Germinal center (tissue), 1 donor: ENCODE data around the gene RND2.

Source experiments
- DNase-seq: peaks from one replicate; pipeline ENCODE4 v3.0.0; 2012; ENCODE audit warnings: mixed read lengths, low spot score

The RND2 gene

DNA sequence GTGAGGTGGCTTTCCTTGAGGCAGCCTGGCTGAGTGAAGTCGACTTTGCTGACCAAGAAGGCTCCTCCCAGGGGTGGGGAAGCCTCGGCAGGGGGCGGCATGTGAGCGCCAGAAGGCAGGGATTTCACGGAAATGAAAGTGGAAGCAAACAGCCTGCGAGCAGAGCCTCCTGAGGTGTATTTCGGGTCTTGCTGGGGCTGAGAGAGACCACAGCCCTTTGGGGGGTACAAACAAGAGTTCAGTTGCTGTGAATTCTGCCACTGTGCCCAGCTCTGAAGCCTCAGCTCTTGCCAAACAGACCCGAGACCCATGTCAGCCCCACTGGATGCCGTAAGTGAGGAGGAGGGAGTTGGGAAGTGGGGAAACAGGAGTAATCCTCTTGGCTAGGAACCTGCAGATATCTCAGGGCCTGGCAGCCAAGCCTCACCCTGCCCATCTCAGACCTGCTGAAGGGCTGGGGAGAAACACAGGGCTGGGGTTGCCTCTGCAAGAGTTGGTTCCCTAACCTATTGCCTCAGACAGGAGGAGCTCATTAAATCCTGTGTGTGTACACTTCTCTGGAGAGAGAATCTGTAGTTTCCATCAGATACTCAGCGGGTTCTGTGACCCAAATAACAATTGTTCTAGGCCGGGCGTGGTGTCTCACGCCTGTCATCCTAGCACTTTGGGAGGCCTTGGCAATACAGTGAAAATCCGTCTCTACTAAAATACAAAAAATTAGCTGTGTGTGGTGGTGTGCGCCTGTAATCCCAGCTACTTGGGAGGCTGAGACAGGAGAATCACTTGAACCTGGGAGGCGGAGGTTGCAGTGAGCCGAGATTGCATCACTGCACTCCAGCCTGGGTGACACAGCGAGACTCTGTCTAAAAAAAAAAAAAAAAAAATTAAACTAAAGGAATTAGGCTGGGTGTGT is 18.1 kb upstream of the RND2 start, which contains the start of gene IFI35:
IFI35 (plus strand) TSS at position 146 of the 913 bp plus-strand sequence; CDS start at position 310, 164 bp downstream.
- DNase-seq = peak; percentile 83

DNA sequence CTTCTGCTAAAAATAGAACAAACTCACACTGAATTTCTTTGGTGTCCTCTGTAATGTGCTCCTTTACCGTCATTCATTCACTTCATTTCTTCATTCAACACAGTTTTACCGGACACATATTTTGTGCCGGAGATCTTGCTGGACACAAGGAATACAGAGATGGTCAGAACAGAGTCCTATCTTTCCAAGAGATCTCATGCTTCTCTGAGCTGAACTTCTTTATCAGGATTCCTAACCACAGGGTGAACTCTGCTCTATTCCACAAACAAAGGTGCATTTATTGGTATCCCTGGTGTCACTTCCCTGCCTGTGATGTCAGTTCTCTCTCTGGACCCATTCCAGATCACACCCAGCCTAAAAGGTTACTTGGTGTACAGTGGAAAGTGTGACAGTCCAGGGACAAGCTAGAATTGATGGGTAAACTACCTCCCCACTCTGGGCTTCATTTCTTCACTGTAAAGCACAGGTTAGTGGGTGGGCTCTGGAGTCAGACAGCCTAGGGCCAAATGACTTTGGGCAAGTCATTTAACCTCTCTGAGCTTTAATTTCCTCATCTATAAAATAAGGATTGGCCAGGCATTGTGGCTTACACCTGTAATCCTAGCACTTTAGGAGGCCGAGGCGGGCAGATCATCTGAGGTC is 14.2 kb upstream of the RND2 start:
- no peak for DNase-seq

DNA sequence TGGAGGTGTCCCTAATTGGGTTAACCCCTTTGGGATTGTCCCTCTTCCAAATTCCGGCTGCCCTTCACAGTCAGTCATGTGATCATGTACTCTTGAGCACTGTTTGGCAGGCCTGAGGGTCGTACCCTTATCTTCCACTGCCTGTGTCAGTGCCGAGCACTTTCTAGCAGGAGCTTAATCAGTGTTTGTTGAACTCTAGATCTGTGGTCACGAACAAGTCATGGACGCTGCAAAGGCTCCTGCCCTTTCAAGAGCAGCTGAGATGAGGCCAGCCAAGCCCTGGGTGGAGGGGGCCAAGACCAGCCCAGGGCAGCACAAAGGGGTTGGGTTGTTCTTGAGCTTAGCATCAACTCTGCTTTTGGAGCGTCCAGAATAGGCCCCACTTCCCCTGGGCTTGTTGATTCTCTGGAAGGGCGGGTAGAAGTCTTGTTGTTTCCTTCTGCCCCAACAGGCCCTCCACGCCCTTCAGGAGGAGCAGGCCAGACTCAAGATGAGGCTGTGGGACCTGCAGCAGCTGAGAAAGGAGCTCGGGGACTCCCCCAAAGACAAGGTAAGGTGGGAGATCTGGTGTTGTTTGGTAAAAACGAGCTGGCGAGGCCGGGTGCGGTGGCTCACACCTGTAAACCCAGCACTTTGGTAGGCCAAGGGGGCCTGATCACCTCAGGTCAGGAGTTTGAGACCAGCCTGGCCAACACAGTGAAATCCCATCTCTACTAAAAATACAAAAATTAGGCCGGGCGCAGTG is 13.1 kb upstream of the RND2 start:
- no peak for DNase-seq

DNA sequence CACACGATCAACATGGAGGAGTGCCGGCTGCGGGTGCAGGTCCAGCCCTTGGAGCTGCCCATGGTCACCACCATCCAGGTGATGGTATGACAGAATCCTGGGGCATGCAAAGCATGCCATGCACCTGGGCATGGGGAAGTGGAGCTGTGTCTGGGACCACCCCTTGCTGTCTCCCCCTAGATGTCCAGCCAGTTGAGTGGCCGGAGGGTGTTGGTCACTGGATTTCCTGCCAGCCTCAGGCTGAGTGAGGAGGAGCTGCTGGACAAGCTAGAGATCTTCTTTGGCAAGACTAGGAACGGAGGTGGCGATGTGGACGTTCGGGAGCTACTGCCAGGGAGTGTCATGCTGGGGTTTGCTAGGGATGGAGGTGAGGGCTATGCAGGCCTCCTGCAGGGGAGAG is 11.7 kb upstream of the RND2 start:
- DNase-seq = no peak

DNA sequence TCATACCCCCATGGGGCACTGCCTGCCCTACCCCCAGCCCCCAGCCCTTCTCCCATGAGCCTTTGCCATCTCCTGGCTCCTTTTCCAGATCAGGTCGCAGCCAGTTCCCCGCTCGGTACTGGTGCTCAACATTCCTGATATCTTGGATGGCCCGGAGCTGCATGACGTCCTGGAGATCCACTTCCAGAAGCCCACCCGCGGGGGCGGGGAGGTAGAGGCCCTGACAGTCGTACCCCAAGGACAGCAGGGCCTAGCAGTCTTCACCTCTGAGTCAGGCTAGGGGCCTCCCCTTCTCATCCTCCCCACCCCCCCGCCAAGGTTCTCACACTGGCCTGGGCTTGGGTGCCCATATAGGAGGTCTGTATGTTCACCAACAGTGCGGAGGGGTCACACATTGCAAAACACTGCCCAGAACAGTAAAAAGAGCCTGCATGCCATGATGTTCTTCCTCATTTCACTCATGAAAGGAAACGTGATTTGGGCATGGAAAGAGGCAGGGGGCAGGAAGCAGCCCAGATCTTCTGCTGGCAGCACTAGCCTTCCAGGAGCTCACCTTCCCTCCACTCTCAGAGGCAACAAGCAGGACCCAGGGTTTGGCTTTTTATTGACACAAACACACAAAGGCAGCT is 10.9 kb upstream of the RND2 start:
- no peak for DNase-seq

DNA sequence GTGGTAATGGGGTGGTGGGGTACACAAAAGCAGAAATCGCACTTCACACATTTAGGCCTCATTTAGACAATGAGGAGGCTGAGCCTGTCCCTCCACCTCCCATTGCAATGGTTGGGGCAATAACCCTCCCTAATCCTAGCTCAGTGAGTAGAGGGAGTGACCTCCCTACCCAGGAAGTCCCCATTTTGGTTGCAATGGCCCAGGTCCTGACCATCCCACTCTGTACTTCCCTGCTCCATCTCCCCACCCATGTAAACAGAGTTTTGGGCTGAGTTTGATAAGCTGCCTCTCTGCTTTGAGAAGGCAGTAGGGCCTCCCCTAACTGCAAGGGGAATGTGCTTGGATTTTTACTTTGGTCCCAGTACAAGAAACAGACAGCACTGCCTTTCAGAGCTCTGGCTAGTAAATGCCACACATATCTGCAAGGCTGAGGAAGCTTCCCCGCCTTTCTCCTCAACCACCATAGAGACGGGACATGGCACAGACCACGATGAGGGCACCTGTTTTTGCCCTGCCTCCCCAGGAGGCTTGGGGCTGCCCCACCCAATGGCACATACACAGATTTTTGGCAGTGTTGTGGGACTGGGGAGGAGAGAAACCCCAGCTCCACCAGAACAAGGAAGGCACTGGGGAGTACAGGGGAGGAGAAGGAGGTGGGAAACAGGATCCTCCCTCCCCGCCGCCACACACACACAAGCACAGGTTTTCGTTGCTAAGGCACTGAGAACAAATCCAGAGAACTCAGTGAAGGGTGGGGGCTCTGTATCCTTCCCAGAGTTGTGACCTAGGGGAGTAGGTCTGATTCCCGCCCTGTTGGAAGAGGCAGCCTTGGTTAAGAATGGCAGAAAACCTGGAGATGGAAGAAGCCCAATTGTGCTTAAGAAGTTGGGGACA is 10.1 kb upstream of the RND2 start:
- no peak for DNase-seq

DNA sequence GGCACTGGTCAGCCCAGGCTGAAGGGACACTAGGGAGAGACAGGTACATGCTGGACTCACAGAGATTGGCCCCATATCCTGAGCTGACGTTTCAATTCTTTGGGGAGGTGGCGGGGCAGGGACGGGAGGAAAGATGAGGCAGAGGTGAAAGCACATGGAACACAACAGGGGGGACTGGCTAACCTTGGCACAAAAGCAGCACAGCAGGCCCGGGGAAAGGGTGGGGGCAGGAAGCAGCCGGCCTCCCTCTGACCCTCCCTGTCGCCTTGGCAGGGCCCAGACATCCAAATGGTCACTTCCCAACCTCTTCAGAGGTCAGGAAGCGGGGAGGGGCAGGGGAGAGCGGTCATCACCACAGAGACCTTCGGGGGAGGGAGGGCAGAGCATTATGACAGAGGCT is 9.5 kb upstream of the RND2 start:
- no peak for DNase-seq

DNA sequence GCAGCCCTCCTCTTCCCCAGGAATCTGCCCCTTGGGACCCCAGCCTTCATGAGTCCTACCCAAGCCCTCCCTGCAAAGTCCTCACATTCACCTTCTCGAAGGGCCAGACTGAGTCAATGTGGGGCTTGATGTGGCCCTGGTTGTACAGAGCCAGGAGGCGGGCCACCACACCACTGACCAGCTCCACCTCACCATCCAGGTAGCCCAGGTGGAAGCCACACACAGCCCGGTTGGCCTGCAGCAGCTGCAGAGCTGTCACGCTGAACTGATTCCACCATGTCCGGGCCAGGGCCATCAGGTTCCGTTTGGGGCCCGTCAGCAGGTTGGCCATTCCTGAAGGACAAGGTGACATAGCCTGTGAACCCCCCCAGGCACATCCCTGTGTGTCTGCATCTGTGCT is 8.8 kb upstream of the RND2 start:
- no peak for DNase-seq

DNA sequence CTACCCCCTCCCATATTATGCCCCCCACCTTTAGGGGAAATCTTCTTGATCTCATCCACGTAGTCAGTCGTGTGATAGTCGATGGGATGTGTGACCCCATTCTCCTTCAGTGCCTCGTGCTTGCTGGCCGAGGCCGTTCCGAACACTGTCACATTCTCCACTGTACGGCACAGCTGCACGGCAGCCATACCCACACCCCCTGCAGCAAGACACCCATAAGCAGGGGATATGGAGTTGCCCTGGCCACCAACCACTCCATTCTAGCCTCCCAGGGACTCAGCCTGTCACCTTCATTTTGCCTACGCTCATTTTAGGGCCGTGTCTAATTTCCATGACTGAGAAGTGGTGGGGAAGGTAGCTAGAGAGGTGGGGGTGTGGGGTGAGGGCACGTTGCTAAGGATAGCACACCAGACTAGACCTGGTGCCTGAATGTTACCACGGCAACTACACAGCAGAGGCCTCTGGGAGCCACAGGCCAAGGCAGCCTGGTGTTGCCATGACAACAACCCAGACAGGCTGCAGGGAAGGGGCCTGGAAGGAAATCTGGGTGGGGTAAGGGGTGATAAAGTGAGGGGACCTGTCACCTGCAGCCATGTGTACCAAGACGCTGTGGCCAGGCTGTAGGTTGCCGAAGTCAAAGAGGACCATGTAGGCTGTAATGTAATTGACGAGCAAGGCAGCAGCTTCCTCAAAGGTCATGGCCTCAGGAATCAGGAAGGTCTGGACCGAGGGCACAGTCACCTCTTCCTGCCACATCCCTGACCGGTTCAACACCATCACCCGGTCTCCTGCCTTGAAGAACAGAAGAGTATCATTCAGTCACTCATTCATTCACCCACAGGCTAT is 6.8 kb upstream of the RND2 start:
- DNase-seq = no peak

DNA sequence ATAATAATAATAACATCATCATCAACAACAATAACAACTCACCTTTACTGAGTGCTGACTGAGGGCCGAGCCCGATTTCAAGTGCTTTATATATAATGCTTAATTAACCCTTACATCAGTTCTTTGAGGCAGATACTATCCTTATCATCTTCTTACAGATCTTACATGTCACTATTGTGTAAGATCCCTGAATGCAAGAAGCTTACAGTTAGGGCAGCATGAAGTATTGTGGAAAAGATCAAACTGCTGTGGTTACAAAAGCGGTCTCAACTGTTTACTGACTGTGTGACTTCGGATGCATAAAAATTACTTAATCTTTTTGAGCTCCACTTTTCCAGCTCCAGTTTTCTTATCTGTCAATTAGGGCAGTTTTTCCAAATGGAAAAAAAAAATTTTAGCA is 6.1 kb upstream of the RND2 start:
- DNase-seq = no peak

DNA sequence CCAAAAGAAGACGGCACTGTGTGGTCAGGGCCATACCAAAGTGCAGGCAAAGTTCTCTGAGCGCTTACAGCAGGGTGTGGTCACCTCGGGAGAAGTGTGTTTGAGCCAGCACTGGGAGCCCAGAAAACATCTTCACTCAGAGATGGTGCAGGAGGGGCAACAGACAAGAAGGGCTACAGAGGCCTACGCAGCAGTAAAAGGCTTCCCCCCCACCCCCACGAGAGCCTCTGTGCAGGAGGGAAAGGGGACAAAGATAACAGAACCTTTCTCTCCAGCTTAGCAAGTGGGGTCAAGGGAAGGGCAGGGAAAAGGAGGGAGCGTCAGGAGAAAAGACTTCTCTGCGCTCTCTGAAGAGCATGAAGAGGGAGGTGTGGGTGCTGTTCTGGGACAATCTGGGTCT is 5.6 kb upstream of the RND2 start:
- DNase-seq = no peak

DNA sequence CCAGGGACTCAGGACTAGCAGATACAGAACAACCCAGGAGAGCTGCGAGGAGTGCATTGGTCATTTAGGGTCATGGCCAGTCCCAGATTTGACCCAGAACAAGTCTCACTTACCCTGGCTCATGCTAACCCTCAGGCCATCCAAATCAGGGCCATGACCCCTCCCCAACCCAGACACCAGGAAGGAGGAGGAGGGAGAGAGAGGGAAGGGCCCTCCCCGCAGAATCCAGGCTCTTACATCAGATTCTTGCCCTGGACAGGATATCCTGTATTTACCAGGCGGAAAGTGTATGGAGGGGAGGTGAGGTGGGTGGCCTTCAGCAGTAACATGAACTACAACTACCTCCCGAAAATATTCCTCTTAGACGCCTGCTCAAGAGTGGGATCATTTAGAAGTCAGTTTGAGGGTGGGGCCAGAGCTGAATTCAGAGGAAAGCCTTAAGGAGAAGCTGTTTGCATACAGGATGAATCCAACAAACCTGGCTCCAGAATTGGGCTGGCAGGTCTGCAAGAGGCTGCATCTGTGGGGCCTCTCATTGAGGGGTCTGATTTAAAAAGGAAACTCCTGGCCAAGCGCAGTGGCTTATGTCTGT is 4.9 kb upstream of the RND2 start:
- DNase-seq = no peak

DNA sequence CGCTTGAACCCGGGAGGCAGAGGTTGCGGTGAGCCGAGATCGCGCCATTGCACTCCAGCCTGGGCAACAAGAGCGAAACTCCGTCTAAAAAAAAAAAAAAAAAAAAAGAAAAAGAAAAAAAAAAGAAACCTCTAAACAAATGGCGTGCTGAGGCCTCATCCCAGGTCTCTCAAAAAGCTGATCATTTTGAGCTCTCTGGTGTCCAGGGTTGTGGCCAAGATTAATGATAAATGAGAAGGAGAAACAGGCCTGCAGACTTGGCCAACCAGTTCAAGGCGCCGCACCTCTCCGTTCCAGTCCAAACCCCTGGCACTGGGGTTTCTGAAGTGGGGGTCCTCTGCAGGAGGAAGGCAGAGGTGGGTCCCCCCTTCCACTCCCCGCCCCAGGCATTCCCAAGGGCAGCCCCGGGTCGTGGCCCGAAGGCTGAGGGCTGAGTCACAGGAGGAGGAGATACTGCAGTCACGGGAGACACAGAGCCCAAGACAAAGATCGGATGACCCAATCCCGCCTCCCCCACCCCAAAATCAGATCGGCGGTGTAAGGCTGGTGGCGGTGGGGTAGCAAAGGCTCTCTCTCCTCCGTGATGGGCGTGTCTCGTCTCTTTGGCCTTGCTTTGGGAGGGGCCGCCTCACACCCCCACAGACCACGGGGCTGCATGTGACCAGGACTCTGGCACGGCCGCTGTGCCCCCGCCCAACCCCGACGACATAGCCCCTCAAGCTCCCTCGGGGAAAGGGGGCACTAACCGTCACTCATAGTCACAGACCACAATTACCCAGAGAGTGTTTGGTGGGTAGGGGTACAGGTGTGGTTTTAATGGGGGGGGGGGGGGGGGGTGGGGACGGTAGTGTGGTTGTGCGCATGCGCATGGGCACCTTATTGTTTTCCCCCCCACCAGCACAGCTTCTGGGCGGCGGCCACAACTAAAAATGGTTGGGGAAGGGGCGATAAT is 4.0 kb upstream of the RND2 start:
- DNase-seq = peak; percentile 71

DNA sequence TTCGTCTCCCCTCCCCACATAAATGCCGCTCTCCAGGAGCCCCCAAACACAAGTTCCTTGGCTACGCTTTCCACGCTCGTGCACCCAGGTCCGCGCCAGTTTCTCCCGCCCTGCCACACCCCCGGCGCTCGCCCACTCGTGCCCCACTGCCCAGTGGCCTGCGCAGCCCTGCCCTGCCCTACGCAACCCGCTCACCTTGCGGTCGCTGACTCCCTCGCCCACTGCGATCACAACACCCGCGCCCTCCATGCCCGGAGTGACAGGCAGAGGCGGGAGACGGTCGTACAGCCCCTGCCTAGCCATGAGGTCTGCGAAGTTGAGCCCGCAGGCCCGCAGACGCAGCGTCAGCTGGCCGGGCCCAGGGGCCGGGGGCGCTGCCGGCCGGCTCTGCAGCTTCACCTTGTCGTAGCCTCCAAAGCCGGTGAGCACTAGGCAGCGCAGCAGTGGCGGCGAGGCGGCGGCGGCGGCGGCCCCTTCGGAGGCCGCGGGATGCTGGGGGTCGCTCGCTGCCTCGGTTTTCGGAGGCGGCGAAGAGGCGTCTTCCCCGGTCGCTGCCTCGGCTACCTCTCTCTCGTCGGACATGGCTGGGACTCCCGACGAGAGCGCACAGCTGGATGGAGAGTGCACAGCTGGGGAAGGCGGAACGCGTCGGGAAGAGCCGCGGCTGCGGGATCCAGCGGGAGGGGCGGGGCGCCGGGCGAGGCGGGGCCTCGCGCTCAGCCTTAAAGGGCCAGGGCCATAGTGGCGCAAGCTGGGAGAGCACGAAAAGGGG is 3.1 kb upstream of the RND2 start, which contains the start of gene VAT1:
VAT1 (minus strand) TSS at position 645 of the 772 bp plus-strand sequence; CDS start at position 582, 63 bp downstream.
- peak; percentile 79 for DNase-seq

DNA sequence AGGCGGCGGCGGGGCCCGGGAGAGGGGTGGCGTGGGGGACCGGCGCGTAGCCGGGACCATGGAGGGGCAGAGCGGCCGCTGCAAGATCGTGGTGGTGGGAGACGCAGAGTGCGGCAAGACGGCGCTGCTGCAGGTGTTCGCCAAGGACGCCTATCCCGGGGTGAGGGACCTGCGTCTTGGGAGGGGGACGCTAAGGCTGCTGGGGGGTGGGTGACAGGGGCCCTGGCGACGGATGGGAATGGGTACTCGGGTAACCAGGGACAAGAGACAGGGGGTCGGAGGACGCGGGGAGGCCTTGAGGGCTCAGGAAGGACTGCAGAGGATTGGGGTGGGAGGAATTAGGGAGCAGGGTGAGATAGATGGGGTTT is 243 bp downstream of the RND2 start:
- DNase-seq = no peak

DNA sequence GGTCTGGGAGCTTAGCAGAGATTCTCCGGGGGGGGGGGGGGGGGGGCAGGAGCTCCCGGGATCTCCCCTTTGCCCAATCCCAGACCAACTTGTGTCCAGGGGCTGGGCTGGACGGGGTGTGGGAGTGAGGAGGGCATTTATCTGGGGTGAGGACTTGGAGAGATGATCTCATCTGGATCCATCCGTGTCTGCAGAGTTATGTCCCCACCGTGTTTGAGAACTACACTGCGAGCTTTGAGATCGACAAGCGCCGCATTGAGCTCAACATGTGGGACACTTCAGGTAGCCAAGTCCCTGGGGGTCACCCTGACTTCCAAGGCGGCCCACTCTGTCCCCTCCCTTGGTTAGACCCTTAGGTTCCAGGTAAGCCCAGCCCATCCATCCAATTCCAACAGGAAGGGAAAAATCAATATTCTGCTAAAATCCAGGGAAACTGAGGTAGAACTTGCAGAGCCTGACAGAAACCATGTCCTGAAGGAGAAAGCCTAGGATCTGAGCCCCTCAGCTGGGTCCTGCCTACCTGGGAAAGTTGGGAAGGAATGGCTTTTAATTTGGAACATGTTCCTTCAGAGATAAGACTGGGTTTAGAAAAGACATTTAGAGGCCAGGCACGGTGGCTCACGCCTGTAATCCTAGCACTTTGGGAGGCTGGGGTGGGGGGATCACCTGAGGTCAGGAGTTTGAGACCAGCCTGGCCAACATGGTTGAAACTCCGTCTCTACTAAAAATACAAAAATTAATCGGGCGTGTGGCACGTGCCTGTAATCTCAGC is 921 bp downstream of the RND2 start:
- DNase-seq = no peak

DNA sequence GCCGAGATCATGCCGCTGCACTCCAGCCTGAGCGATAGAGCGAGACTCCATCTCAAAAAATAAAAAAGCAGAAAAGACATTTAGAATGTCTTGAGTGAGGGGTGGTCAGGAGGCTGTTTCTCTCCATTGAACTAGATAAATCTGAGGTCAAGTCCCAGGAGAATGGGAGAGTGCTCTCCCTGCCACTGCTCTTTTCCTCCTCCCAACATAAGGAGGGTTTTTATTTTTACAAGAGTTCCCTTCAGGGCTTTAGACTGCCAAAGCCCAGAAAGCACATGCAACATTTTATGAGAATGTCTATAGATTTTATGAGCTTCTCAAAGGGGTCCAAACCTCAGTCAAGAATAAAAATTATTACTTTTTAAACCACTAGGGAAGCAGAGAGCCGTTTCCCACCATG is 1.6 kb downstream of the RND2 start:
- DNase-seq = peak; percentile 19
